WTC11 (cell line): ENCODE measurements around the gene MMAB. TPM values are rescaled to one million over a fixed set of nuclear protein-coding genes. Genes with fewer than 3 reads are reported as not detected.

Experiments
- ATAC-seq: fragments of 200-7000 bp; cut with Tn5 transposase; 2 replicates; pipeline ENCODE4 v1.10.0; 2021; ENCODE audit warnings: mild to moderate bottlenecking, moderate library complexity
- CTCF ChIA-PET: fragments of 300-600 bp; sonication (Branson Sonifier 250); formaldehyde crosslinking; loops from one replicate; lab custom pipeline; 2021; ENCODE audit warnings: antibody characterized with exemption; lab: Charles Lee
- POLR2A ChIA-PET: fragments of 350-600 bp; sonication (Branson Sonifier 250); formaldehyde crosslinking; loops from one replicate; lab custom pipeline; 2021; ENCODE audit warnings: antibody characterized with exemption; lab: Charles Lee
- DNase-seq: peaks from one replicate; pipeline ENCODE4 v3.0.0; 2021; ENCODE audit warnings: low spot score
- H3K27ac Mint-ChIP-seq: 2 replicates; pipeline ENCODE4 v1.8.0; 2021; ENCODE audit warnings: mixed read lengths
- H3K27me3 Mint-ChIP-seq: 2 replicates; pipeline ENCODE4 v1.8.0; 2021; ENCODE audit warnings: low read depth, mild to moderate bottlenecking, moderate library complexity, mixed read lengths
- H3K36me3 Mint-ChIP-seq: 2 replicates; pipeline ENCODE4 v1.8.0; 2021; ENCODE audit warnings: mixed read lengths
- H3K4me1 Mint-ChIP-seq: 2 replicates; pipeline ENCODE4 v1.8.0; 2022; ENCODE audit warnings: mixed read lengths
- H3K4me3 Mint-ChIP-seq: 2 replicates; pipeline ENCODE4 v1.8.0; 2021; ENCODE audit warnings: mild to moderate bottlenecking, moderate library complexity, mixed read lengths
- H3K9me3 Mint-ChIP-seq: 2 replicates; pipeline ENCODE4 v1.8.0; 2021; ENCODE audit warnings: mixed read lengths
- CBFB ChIP-seq: sonication (generic); formaldehyde crosslinking; IDR thresholded peaks from 2 replicates; pipeline ENCODE4 v1.8.1; 2022; ENCODE audit warnings: mild to moderate bottlenecking, low read depth, missing genetic modification reagents
- CREM ChIP-seq: sonication (generic); formaldehyde crosslinking; IDR thresholded peaks from 2 replicates; pipeline ENCODE4 v1.8.1; 2022; ENCODE audit warnings: mild to moderate bottlenecking, missing genetic modification reagents, moderate library complexity
- FOXP1 ChIP-seq: sonication (generic); formaldehyde crosslinking; IDR thresholded peaks from 2 replicates; pipeline ENCODE4 v1.8.0; 2022; ENCODE audit warnings: missing genetic modification reagents, mild to moderate bottlenecking, moderate library complexity, borderline replicate concordance
- JUN ChIP-seq: sonication (generic); formaldehyde crosslinking; IDR thresholded peaks from 2 replicates; pipeline ENCODE4 v1.8.0; 2023; ENCODE audit warnings: mild to moderate bottlenecking, missing genetic modification reagents
- NR2C2 ChIP-seq: sonication (generic); formaldehyde crosslinking; IDR thresholded peaks from 2 replicates; pipeline ENCODE4 v1.8.0; 2022; ENCODE audit warnings: mild to moderate bottlenecking, missing genetic modification reagents
- SMAD3 ChIP-seq: sonication (generic); formaldehyde crosslinking; IDR thresholded peaks from 2 replicates; pipeline ENCODE4 v1.8.0; 2022; ENCODE audit warnings: missing genetic modification reagents, mild to moderate bottlenecking, borderline replicate concordance
- TCF7 ChIP-seq: sonication (generic); formaldehyde crosslinking; IDR thresholded peaks from 2 replicates; pipeline ENCODE4 v1.8.0; 2022; ENCODE audit warnings: mild to moderate bottlenecking, low read depth, missing genetic modification reagents, moderate library complexity
- TEAD4 ChIP-seq: sonication (generic); formaldehyde crosslinking; IDR thresholded peaks from 2 replicates; pipeline ENCODE4 v1.8.0; 2022; ENCODE audit warnings: mild to moderate bottlenecking, missing genetic modification reagents
- TP53 ChIP-seq: sonication (generic); formaldehyde crosslinking; IDR thresholded peaks from 2 replicates; pipeline ENCODE4 v1.8.1; 2023; ENCODE audit warnings: mild to moderate bottlenecking, missing genetic modification reagents
- ZBTB21 ChIP-seq: sonication (generic); formaldehyde crosslinking; IDR thresholded peaks from 2 replicates; pipeline ENCODE4 v1.8.1; 2023; ENCODE audit warnings: mild to moderate bottlenecking, missing genetic modification reagents, borderline replicate concordance
- ZNF232 ChIP-seq: sonication (generic); formaldehyde crosslinking; IDR thresholded peaks from 2 replicates; pipeline ENCODE4 v1.8.0; 2022; ENCODE audit warnings: mild to moderate bottlenecking, missing genetic modification reagents
- ZNF317 ChIP-seq: sonication (generic); formaldehyde crosslinking; IDR thresholded peaks from 2 replicates; pipeline ENCODE4 v1.8.1; 2023; ENCODE audit warnings: low read depth, mild to moderate bottlenecking, moderate library complexity, missing genetic modification reagents, borderline replicate concordance
- ZNF532 ChIP-seq: fragments of 250-450 bp; sonication (Bioruptor Pico); IDR thresholded peaks from 2 replicates; pipeline ENCODE4 v1.9.0; 2021; ENCODE audit warnings: mild to moderate bottlenecking, borderline replicate concordance
- total RNA-seq: library from RNA; stranded (reverse); gene quantifications from 3 replicates; pipeline ENCODE4 v1.2.3, GENCODE V29; 2021
- TF ChIP-seq, protein P1 (sequence below): sonication (generic); formaldehyde crosslinking; IDR thresholded peaks from 2 replicates; pipeline ENCODE4 v1.8.1; 2023; ENCODE audit warnings: mild to moderate bottlenecking, missing genetic modification reagents
- TF ChIP-seq, protein P2 (sequence below): fragments of 250-450 bp; sonication (Bioruptor Pico); conservative IDR thresholded peaks from 2 replicates; pipeline ENCODE4 v1.9.0; 2021; ENCODE audit warnings: mild to moderate bottlenecking
- TF ChIP-seq, protein P3 (sequence below): sonication (generic); formaldehyde crosslinking; IDR thresholded peaks from 2 replicates; pipeline ENCODE4 v1.8.0; 2022; ENCODE audit warnings: mild to moderate bottlenecking, missing genetic modification reagents
- TF ChIP-seq, protein P4 (sequence below): fragments of 250-450 bp; sonication (Bioruptor Pico); IDR thresholded peaks from 2 replicates; pipeline ENCODE4 v1.8.0; 2021; ENCODE audit warnings: mild to moderate bottlenecking
- TF ChIP-seq, protein P5 (sequence below): fragments of 250-450 bp; sonication (Bioruptor Pico); IDR thresholded peaks from 2 replicates; pipeline ENCODE4 v2.1.2; 2022; ENCODE audit warnings: mild to moderate bottlenecking, moderate library complexity

The MMAB gene
- total RNA-seq, 1 experiment from 2014 or later: 22.0 TPM

- Mint-ChIP-seq H3K36me3 (peaks cover 7% of the 10 kb centered on the region; the same call in 1 of the 2 replicates), H3K4me1 (no peaks in the 10 kb centered on the region), H3K27me3 (no peaks in the 10 kb centered on the region), H3K4me3 (no peak overlapping the region), H3K27ac (no peak overlapping the region), H3K9me3 (no peaks in the 10 kb centered on the region)
- POLR2A ChIA-PET: no interaction called here
- CTCF ChIA-PET: interaction anchor here (1.0 to 1.6 kb wide), 2 partner anchors 108 to 238 kb away, joined by 3 to 4 read pairs; no protein-coding TSS in a partner anchor
- no peak for ATAC-seq
- TF ChIP-seq, protein P1, sequence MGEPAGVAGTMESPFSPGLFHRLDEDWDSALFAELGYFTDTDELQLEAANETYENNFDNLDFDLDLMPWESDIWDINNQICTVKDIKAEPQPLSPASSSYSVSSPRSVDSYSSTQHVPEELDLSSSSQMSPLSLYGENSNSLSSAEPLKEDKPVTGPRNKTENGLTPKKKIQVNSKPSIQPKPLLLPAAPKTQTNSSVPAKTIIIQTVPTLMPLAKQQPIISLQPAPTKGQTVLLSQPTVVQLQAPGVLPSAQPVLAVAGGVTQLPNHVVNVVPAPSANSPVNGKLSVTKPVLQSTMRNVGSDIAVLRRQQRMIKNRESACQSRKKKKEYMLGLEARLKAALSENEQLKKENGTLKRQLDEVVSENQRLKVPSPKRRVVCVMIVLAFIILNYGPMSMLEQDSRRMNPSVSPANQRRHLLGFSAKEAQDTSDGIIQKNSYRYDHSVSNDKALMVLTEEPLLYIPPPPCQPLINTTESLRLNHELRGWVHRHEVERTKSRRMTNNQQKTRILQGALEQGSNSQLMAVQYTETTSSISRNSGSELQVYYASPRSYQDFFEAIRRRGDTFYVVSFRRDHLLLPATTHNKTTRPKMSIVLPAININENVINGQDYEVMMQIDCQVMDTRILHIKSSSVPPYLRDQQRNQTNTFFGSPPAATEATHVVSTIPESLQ (CRISPR knock-in tag): no peak
- no peak for DNase-seq
Measured at GRCh38 chr12:109535863-109536250, 37.4 kb downstream of the MMAB start.

- H3K27me3 Mint-ChIP-seq: no peaks in the 10 kb centered on the region
- POLR2A ChIA-PET: no interaction called here
- no peak for ATAC-seq
- CTCF ChIA-PET: interaction anchor here (1.0 to 1.6 kb wide), 2 partner anchors 107 to 239 kb away, joined by 3 to 4 read pairs; no protein-coding TSS in a partner anchor
- H3K4me3 Mint-ChIP-seq: no peak overlapping the region
- TF ChIP-seq TP53 (CRISPR knock-in tag): no peak
- TF ChIP-seq, protein P2, sequence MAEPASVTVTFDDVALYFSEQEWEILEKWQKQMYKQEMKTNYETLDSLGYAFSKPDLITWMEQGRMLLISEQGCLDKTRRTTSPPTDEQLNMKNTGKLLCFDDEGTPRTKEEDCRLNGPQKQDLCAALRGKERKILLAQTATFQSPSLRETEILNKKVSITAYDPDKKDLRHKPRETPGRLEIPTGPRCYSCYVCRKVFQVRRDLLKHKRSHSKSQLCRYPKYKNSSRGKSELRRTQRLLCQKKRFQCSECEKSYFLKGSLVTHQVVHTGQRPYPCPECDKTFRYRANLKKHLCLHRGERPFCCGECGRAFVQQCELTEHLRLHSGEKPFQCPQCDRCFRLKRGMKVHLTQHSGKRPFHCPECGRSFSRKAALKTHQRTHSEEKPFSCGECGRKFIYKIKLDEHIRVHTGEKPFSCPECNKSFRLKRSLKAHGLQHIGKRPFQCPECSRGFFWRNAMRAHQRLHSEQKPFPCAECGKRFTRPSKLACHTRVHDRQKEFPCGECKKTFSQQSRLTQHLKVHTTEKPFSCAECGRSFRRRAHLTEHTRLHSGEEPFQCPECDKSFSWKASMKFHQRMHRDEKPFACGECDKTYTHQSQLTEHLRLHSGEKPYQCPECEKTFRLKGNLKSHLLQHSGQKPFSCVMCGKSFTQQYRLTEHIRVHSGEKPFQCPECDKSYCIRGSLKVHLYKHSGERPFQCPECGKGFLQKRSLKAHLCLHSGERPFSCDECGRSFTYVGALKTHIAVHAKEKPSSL (CRISPR knock-in tag): no peak
- no peak for TF ChIP-seq ZNF532 (CRISPR knock-in tag)
- no peak for TF ChIP-seq ZNF232 (CRISPR knock-in tag)
- no peak for TF ChIP-seq JUN (CRISPR knock-in tag)
- TF ChIP-seq, protein P3, sequence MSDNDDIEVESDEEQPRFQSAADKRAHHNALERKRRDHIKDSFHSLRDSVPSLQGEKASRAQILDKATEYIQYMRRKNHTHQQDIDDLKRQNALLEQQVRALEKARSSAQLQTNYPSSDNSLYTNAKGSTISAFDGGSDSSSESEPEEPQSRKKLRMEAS: no peak
- TF ChIP-seq, protein P4, sequence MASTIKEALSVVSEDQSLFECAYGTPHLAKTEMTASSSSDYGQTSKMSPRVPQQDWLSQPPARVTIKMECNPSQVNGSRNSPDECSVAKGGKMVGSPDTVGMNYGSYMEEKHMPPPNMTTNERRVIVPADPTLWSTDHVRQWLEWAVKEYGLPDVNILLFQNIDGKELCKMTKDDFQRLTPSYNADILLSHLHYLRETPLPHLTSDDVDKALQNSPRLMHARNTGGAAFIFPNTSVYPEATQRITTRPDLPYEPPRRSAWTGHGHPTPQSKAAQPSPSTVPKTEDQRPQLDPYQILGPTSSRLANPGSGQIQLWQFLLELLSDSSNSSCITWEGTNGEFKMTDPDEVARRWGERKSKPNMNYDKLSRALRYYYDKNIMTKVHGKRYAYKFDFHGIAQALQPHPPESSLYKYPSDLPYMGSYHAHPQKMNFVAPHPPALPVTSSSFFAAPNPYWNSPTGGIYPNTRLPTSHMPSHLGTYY: no peak
- TF ChIP-seq ZNF317 (CRISPR knock-in tag): no peak
- H3K36me3 Mint-ChIP-seq: peaks cover 9% of the 10 kb centered on the region
- no peak for DNase-seq
- H3K4me1 Mint-ChIP-seq: no peaks in the 10 kb centered on the region
- H3K27ac Mint-ChIP-seq: no peak overlapping the region
- H3K9me3 Mint-ChIP-seq: no peaks in the 10 kb centered on the region
Measured at GRCh38 chr12:109535231-109535862, 38.0 kb downstream of the MMAB start.

GRCh38 chr12:109534456-109534855 lies 38.8 kb downstream of the MMAB start:
- DNase-seq (no peak), ATAC-seq (no peak)
- H3K27ac Mint-ChIP-seq: no peak overlapping the region
- H3K4me3 Mint-ChIP-seq: no peak overlapping the region
- ChIA-PET CTCF (interaction anchor here (1.6 kb wide), 1 partner anchor 106 kb away, joined by 4 read pairs; no protein-coding TSS in a partner anchor), POLR2A (no interaction called here)
- no peaks in the 10 kb centered on the region for H3K27me3 Mint-ChIP-seq
- H3K9me3 Mint-ChIP-seq: no peaks in the 10 kb centered on the region
- peaks cover 13% of the 10 kb centered on the region for H3K36me3 Mint-ChIP-seq
- peaks cover 7% of the 10 kb centered on the region for H3K4me1 Mint-ChIP-seq
- TF ChIP-seq, protein P5, sequence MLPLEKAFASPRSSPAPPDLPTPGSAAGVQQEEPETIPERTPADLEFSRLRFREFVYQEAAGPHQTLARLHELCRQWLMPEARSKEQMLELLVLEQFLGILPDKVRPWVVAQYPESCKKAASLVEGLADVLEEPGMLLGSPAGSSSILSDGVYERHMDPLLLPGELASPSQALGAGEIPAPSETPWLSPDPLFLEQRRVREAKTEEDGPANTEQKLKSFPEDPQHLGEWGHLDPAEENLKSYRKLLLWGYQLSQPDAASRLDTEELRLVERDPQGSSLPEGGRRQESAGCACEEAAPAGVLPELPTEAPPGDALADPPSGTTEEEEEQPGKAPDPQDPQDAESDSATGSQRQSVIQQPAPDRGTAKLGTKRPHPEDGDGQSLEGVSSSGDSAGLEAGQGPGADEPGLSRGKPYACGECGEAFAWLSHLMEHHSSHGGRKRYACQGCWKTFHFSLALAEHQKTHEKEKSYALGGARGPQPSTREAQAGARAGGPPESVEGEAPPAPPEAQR (CRISPR knock-in tag): no peak
- TF ChIP-seq NR2C2: no peak
- no peak for TF ChIP-seq SMAD3 (CRISPR knock-in tag)
- no peak for TF ChIP-seq TEAD4 (CRISPR knock-in tag)
- TF ChIP-seq TCF7 (CRISPR knock-in tag): no peak
- no peak for TF ChIP-seq CBFB (CRISPR knock-in tag)
- no peak for TF ChIP-seq ZBTB21 (CRISPR knock-in tag)
- TF ChIP-seq, protein P4: no peak
- TF ChIP-seq CREM (CRISPR knock-in tag): no peak
- no peak for TF ChIP-seq FOXP1 (CRISPR knock-in tag)
